ENCODE measurements around the gene RPS23. TPM values are rescaled to one million over a fixed set of nuclear protein-coding genes. Genes with fewer than 3 reads are reported as not detected.
"Not testable (repeated sequence)": the region's sequence is repeated elsewhere in the genome, so short reads cannot be mapped to it uniquely, and the experiment has no call there.

The RPS23 gene
- polyA plus RNA-seq, 3 donors: 2,276 to 2,917 (median 2,621) TPM

DNA sequence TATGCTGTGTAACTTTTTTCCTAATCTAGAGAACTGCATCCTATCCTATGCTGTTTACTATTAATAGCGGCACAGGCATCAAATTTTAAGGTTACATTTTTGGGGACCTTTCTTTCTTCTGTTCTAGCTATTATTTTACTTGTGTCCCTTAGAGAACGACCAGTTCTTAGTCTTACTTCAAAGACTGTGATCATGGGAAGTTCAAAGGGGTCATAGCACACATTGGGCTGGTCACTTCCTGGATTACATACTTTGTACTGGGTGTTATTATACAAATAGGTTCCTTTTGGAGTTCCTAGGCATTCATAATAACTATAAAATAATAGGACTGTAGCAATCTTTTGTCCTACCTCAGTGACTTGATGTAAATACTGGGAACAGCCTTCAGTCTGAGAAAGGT lies 8.8 kb downstream of the RPS23 start:
- DNase-seq: not testable (repeated sequence)

- not testable (repeated sequence) for DNase-seq
Measured at GRCh38 chr5:82267297-82267933, 10.7 kb downstream of the RPS23 start.

DNA sequence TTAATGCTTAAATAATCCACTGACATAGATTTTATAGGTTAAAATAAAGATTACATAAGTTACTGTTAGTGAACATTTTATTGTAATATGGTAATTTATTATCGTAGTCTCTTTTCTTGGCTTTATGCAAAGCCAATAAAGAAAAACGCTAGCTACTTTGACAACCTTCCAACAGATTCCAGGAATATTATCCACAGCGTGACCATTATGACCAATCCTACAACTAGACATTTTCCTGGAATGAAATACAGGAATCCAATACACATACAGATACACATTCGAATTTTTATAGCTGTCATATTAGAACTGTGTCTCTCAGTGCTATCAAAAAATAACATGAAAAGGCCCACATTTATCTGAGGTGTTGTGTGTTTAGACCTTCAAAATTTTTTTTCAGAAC lies 13.1 kb downstream of the RPS23 start:
- DNase-seq: peak; percentile 4

DNA sequence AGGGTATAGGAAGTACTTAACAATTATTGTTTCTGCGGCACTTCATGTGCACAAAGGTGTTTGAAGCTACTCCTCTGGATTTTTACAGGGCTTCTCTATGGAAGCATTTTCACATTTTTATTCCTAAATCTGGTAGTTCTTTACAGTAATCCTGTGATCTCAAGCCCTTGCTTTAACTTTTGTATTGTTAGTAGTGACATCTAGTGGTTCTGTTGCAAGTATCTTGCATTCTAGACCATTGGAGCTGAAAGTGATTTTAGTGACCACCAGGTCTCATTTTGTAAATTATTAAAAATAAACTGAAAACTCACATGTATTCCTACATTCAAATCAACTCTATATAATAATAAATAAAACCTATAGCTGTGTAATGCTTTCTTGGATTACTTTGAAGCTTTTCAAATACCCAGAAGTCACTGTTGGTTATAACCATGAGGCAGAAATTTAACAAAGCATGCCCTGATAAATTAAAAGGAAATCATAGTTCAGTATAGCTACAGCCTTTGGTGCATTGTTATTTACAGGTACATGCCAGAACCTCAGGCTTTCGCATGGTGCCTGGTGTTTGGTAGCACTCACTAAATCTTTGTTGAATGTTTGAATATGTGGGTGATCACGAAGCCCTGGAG lies 18.9 kb downstream of the RPS23 start:
- peak; percentile 15 for DNase-seq

- no peak for DNase-seq
Measured at GRCh38 chr5:82257729-82258128, 20.4 kb downstream of the RPS23 start.

DNA sequence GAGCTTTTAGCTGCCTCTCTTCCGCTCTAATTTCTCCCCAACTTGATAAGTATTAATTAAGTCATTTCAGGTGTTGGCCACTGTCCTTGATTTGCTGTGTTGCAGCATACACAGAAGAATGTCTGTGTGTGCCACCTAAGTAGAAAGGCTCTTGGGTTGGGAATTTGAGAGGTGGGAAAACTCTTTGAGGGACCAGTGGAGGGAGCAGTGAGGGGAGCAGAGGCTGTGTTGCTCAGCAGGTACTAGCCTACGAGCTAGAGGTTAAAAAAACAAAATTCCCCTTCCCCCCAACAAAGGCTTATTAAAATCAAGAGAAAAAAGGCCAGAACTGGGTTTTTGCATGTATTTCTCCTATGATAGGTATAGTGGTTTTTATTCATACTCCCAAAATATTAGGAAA lies 20.9 kb downstream of the RPS23 start:
- no peak for DNase-seq

- DNase-seq: no peak
Measured at GRCh38 chr5:82255844-82256243, 22.3 kb downstream of the RPS23 start.

- no peak for DNase-seq
Measured at GRCh38 chr5:82252744-82253143, 25.4 kb downstream of the RPS23 start.

GRCh38 chr5:82246960-82247574 lies 31.1 kb downstream of the RPS23 start:
- DNase-seq: no peak

DNA sequence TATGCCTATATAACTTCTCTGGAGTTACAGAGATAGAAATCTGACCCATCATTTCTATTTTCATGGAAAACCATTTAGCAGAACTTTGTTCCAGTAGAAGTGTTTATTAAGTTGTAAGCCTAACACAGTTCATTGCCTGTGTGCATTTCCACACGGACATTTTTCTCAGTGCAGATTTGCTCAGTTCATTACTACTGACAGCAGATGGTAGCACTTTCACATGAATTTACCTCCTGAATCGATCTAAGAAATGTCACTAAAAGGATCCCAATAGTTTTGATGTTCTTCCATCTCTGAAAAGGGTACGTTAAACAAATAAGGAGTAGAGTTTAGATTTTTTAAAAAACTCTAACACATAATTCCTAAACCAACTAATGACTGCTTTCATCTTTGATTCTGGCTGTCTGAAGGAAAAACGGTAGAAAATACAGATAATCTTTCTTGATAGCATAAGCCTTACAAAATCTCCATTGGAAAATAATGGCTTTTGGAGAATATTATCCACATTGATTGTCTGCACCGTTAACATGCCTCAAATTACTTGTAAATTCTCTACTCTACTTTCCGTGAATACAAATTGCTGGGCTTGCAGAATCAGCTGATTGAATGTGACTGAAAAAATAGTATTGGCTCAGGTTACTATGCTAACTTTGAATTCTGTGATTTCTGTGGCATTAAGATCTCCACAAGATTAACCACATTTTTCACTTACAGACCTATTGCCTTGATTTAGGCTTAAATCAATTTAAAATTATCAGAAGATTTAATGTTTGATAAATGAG lies 33.1 kb downstream of the RPS23 start:
- DNase-seq: no peak

- DNase-seq: no peak
Measured at GRCh38 chr5:82244151-82244550, 34.0 kb downstream of the RPS23 start.

DNA sequence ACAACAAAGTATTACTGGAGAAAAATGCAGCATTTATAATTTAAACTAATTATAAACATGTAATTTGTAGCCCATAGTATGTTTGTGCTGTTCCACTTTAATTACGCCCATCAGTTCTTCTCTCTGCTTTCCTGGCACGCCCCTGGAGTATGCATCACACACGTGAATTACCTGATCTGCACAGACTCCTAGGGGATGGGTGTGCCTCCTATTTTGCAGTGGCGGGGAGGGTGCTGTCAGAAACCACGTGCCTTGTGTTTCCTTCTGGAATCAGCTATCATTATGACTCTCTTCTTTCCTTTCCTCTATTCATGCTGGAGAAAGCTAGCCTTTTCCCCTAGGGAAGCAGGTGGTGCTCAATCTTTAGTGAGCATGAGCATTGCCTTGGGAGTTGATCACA lies 43.3 kb downstream of the RPS23 start:
- DNase-seq: no peak

DNA sequence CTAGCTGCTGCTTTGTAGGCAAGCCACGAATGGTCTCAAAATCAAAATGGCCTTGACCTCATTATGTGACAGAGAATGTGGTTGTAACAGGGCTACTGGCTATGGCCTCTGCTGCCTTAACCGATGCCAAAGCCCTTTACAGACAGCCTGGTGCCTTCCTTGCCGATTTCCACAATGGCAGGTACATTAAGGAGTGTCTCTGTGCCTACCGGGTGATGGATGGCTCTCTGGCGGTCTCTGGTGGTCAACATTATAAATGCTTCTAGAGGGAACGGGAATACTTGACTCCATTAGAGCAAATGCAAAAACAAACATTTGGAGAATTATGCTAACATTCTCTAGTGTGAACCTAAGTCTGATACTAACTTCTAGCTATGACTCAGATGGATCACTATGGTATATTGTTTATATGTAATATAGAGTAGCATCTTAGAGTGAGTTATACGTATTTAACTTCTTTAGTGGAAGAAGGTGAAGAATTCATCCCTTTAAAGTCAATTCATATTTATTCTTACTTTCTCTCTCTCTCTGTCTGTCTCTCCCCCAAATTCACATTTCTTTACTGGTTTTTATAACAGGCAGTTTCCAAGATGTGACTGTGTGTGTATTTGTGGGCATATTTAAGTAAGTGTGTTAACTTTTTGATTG lies 52.5 kb downstream of the RPS23 start:
- DNase-seq: peak; percentile 55
